ENCODE results near the gene ELP4.

Gene ELP4

DNA sequence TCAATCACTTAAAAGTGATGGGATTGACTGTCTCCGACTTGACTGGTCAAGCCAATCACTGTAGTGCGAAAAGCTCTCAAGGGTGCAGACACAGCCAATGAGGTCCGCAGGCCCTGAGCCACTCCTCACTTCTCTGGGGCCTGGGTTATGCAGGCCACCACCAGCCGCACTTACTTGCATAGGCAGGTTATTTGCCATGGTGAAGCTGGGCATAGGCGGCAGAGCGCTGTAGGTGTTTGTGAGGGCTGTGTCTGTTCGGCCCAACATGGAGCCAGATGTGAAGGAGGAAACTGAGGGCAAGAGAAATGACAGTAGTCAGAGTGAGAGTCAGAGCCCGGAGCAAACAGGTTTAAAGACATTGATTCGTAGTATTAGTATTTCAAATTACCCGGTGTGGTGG lies 283.7 kb downstream of the ELP4 start:
- Histone ChIP-seq H4K20me1 (ENCODE audit: insufficient read depth, low read length, poor library complexity, severe bottlenecking) (no peaks in the 10 kb centered on the region), H3K9me3 (ENCODE audit: insufficient read depth, low read depth, low read length) (no peaks in the 10 kb centered on the region), H3K4me1 (ENCODE audit: insufficient read depth, low read length, poor library complexity, severe bottlenecking) (no peaks in the 10 kb centered on the region), H3K36me3 (ENCODE audit: insufficient read depth, low read length) (no peaks in the 10 kb centered on the region), H3K4me3 (ENCODE audit: low read length, poor library complexity, severe bottlenecking) (no peak overlapping the region), H3K9me2 (replicated peaks; ENCODE audit: low read depth, low read length) (no peaks in the 10 kb centered on the region), H3K79me2 (ENCODE audit: insufficient read depth, low read length) (no peaks in the 10 kb centered on the region), H3F3A (ENCODE audit: low read depth) (no peaks in the 10 kb centered on the region), H2AFZ (ENCODE audit: low read length) (no peak overlapping the region), H3K4me2 (ENCODE audit: low read depth, low read length, poor library complexity, severe bottlenecking) (no peak overlapping the region), H3K9ac (ENCODE audit: low read depth, low read length, poor library complexity, severe bottlenecking) (no peak overlapping the region), H3K27me3 (ENCODE audit: insufficient read depth, low read length, poor library complexity, severe bottlenecking) (no peaks in the 10 kb centered on the region)
- TF ChIP-seq EZH2phosphoT487 (IDR thresholded peaks at IDR 0.05; ENCODE audit: borderline replicate concordance): no peak
- no peak for TF ChIP-seq CTCF (conservative IDR thresholded peaks at IDR 0.05; ENCODE audit: low read length)

DNA sequence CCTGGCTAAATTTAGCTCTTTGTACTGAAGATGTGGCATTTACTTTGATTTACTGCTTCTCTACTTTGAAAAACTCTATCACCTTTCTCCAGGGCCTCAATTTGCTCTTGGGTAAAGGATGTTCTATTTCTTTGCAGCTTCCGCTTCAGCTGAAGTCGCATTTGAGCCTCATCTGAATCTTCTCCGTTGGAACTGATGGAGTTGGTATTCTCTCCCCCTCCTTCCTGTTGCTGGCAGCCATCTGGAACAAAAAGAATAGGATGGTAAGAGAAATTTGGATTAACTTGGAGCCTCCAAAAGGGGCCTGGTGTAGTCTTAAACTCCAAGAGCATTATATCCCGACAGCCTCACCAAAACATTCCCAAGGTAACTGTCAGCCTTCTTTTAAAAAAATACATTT lies 285.0 kb downstream of the ELP4 start:
- Histone ChIP-seq H3K9me2 (replicated peaks; ENCODE audit: low read depth, low read length) (no peaks in the 10 kb centered on the region), H3K9ac (ENCODE audit: low read depth, low read length, poor library complexity, severe bottlenecking) (no peak overlapping the region), H3K9me3 (ENCODE audit: insufficient read depth, low read depth, low read length) (no peaks in the 10 kb centered on the region), H4K20me1 (ENCODE audit: insufficient read depth, low read length, poor library complexity, severe bottlenecking) (no peaks in the 10 kb centered on the region), H2AFZ (ENCODE audit: low read length) (no peak overlapping the region), H3K27me3 (ENCODE audit: insufficient read depth, low read length, poor library complexity, severe bottlenecking) (no peaks in the 10 kb centered on the region), H3K4me2 (ENCODE audit: low read depth, low read length, poor library complexity, severe bottlenecking) (no peak overlapping the region), H3K36me3 (ENCODE audit: insufficient read depth, low read length) (no peaks in the 10 kb centered on the region), H3K79me2 (ENCODE audit: insufficient read depth, low read length) (no peaks in the 10 kb centered on the region), H3K4me1 (ENCODE audit: insufficient read depth, low read length, poor library complexity, severe bottlenecking) (no peaks in the 10 kb centered on the region), H3K4me3 (ENCODE audit: low read length, poor library complexity, severe bottlenecking) (no peak overlapping the region), H3F3A (ENCODE audit: low read depth) (no peaks in the 10 kb centered on the region)
- no peak for TF ChIP-seq CTCF (conservative IDR thresholded peaks at IDR 0.05; ENCODE audit: low read length)
- no peak for TF ChIP-seq EZH2phosphoT487 (IDR thresholded peaks at IDR 0.05; ENCODE audit: borderline replicate concordance)

- Histone ChIP-seq H3K4me3 (ENCODE audit: low read length, poor library complexity, severe bottlenecking) (no peak overlapping the region), H3K4me1 (ENCODE audit: insufficient read depth, low read length, poor library complexity, severe bottlenecking) (no peaks in the 10 kb centered on the region), H3K9ac (ENCODE audit: low read depth, low read length, poor library complexity, severe bottlenecking) (no peak overlapping the region), H3K9me3 (ENCODE audit: insufficient read depth, low read depth, low read length) (no peaks in the 10 kb centered on the region), H4K20me1 (ENCODE audit: insufficient read depth, low read length, poor library complexity, severe bottlenecking) (no peaks in the 10 kb centered on the region), H3K79me2 (ENCODE audit: insufficient read depth, low read length) (no peaks in the 10 kb centered on the region), H2AFZ (ENCODE audit: low read length) (no peak overlapping the region), H3F3A (ENCODE audit: low read depth) (no peaks in the 10 kb centered on the region), H3K9me2 (replicated peaks; ENCODE audit: low read depth, low read length) (no peaks in the 10 kb centered on the region), H3K27me3 (ENCODE audit: insufficient read depth, low read length, poor library complexity, severe bottlenecking) (no peaks in the 10 kb centered on the region), H3K36me3 (ENCODE audit: insufficient read depth, low read length) (no peaks in the 10 kb centered on the region), H3K4me2 (ENCODE audit: low read depth, low read length, poor library complexity, severe bottlenecking) (no peak overlapping the region)
- TF ChIP-seq EZH2phosphoT487 (IDR thresholded peaks at IDR 0.05; ENCODE audit: borderline replicate concordance): no peak
- TF ChIP-seq CTCF (conservative IDR thresholded peaks at IDR 0.05; ENCODE audit: low read length): no peak
These were observed 286.3 kb downstream of the ELP4 start for GRCh38 chr11:31795706-31796498.
